CD4-positive, alpha-beta T cell treated with Interferon alpha-2 for 1 hour (primary cell): Measurements from ENCODE around the gene APOA4.
A peak's percentile ranks its signal among the peaks of the same experiment; 100 is the strongest.
"Not testable (repeated sequence)": the region's sequence is repeated elsewhere in the genome, so short reads cannot be mapped to it uniquely, and the experiment has no call there.

Experiments
- DNase-seq, 2 donors: peaks; one replicate each; pipeline ENCODE4 v3.0.0-alpha.2; 2020 to 2022

Gene APOA4

GRCh38 chr11:116847612-116848011, 24.5 kb upstream of the APOA4 start:
- DNase-seq: no peak

GRCh38 chr11:116844722-116845121, 21.6 kb upstream of the APOA4 start:
- DNase-seq: no peak

DNA sequence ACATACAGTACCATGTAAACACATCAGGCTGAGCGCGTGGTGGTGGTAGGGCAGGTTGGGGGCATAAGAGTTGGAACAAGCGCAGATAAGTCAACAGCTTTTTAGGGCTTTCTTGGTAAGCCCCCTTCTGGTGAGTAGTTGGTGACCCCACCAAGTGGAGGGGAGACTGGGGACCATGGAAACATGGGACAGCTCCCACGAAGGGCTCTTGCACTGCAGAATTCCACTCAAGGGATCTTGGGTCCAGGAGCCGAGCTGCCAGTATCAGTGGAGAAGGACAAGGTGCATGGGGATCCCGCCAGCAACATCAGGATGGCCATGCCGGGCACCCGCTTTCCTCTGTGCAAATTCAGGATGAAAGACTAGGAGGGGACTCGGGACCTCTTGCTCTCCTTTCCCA, 20.6 kb upstream of the APOA4 start:
- DNase-seq: no peak

- DNase-seq: no peak
These were observed 19.8 kb upstream of the APOA4 start for GRCh38 chr11:116842909-116843308.

GRCh38 chr11:116842117-116842516, 19.0 kb upstream of the APOA4 start:
- no peak for DNase-seq

GRCh38 chr11:116840746-116841296, 17.7 kb upstream of the APOA4 start:
- DNase-seq: no peak

GRCh38 chr11:116840224-116840745, 17.2 kb upstream of the APOA4 start:
- DNase-seq: peak in 1 of 2 donors; percentile 9

- no peak for DNase-seq
These were observed 15.4 kb upstream of the APOA4 start for GRCh38 chr11:116838321-116839084.

GRCh38 chr11:116837231-116838091, 14.4 kb upstream of the APOA4 start, which contains the start of gene APOA1:
TSS of gene APOA1 (minus strand) at chr11:116837622. CDS start at chr11:116837387, 235 bp downstream.
- no peak for DNase-seq

- DNase-seq: no peak
These were observed 13.5 kb upstream of the APOA4 start for GRCh38 chr11:116836632-116836991.

GRCh38 chr11:116835791-116836631, 12.9 kb upstream of the APOA4 start:
- DNase-seq: peak; percentile 84 to 86

- no peak for DNase-seq
These were observed 12.1 kb upstream of the APOA4 start for GRCh38 chr11:116835042-116835772.

- not testable (repeated sequence) for DNase-seq
These were observed 11.5 kb upstream of the APOA4 start for GRCh38 chr11:116834535-116835041.

- no peak for DNase-seq
These were observed 10.9 kb upstream of the APOA4 start for GRCh38 chr11:116833816-116834534.

GRCh38 chr11:116833491-116833815, 10.3 kb upstream of the APOA4 start:
- no peak for DNase-seq

- no peak for DNase-seq
These were observed 9.5 kb upstream of the APOA4 start for GRCh38 chr11:116832350-116833290.

GRCh38 chr11:116831790-116832349, 8.8 kb upstream of the APOA4 start:
- DNase-seq: no peak

DNA sequence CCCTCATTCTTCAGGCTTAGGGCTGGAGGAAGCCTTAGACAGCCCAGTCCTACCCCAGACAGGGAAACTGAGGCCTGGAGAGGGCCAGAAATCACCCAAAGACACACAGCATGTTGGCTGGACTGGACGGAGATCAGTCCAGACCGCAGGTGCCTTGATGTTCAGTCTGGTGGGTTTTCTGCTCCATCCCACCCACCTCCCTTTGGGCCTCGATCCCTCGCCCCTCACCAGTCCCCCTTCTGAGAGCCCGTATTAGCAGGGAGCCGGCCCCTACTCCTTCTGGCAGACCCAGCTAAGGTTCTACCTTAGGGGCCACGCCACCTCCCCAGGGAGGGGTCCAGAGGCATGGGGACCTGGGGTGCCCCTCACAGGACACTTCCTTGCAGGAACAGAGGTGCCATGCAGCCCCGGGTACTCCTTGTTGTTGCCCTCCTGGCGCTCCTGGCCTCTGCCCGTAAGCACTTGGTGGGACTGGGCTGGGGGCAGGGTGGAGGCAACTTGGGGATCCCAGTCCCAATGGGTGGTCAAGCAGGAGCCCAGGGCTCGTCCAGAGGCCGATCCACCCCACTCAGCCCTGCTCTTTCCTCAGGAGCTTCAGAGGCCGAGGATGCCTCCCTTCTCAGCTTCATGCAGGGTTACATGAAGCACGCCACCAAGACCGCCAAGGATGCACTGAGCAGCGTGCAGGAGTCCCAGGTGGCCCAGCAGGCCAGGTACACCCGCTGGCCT, 7.2 kb upstream of the APOA4 start:
- no peak for DNase-seq
